HepG2 (cell line): ENCODE measurements around the gene FAT4. TPM values are rescaled to one million over a fixed set of nuclear protein-coding genes. Genes with fewer than 3 reads are reported as not detected.

Source experiments
- ATAC-seq: fragments of 200-7000 bp; cut with Tn5 transposase; 3 replicates; pipeline ENCODE4 v1.9.1; 2020; ENCODE audit warnings: mild to moderate bottlenecking, moderate library complexity
- BruUV-seq: library from RNA; stranded (reverse); fragments of 400-500 nt; replicated peaks from 2 replicates; lab custom pipeline; 2021; lab: Mats Ljungman, UMichigan
- CTCF ChIA-PET: fragments of 300-600 bp; formaldehyde crosslinking; extraction: SDS; loops from one replicate; lab custom pipeline; 2021; ENCODE audit warnings: low total read pairs, inconsistent platforms, low intra/inter-chr PET ratio; lab: Yijun Ruan, JAX
- POLR2A ChIA-PET: fragments of 350-600 bp; sonication (Branson Sonifier 250); formaldehyde crosslinking; loops from one replicate; lab custom pipeline; 2020; ENCODE audit warnings: antibody characterized with exemption, inconsistent platforms; lab: Yijun Ruan, JAX
- DNase-seq: peaks from one replicate; pipeline ENCODE4 v3.0.0-alpha.2; 2015; ENCODE audit warnings: low spot score
- FAIRE-seq: peaks from 3 replicates; lab custom pipeline; 2011; peaks lifted over from hg19 to GRCh38; lab: Jason Lieb, UNC
- H2AFZ ChIP-seq: one replicate; pipeline ENCODE4 v1.6.1; 2011; ENCODE audit warnings: low read length, inconsistent platforms
- H3K27ac ChIP-seq: fragments of 300-600 bp; 3 replicates; pipeline ENCODE4 v1.8.0; 2011; ENCODE audit warnings: mixed run types, mild to moderate bottlenecking, mixed read lengths, low read length, inconsistent platforms; ENCODE audit not compliant: insufficient read depth; ENCODE audit errors: extremely low read length
- H3K27me3 ChIP-seq, 2 experiments: fragments of 200-600 bp in 1 of 2; 2 replicates in 1 of 2; 3 replicates in 1 of 2; pipeline versions ENCODE4 v1.6.0 to v1.8.0; 2011; ENCODE audit warnings: low read length in 2 of 2, mild to moderate bottlenecking in 2 of 2, moderate library complexity in 2 of 2, inconsistent platforms in 1 of 2; ENCODE audit not compliant: insufficient read depth in 2 of 2, control insufficient read depth in 1 of 2
- H3K36me3 ChIP-seq, 2 experiments: fragments of 200-600 bp in 1 of 2; replicated peaks in 1 of 2; 2 replicates in 1 of 2; 3 replicates in 1 of 2; pipeline versions ENCODE4 v1.5.1 to v1.8.0; 2011; ENCODE audit warnings: low read length in 2 of 2, inconsistent platforms in 1 of 2; ENCODE audit not compliant: insufficient read depth in 2 of 2, control insufficient read depth in 1 of 2
- H3K4me1 ChIP-seq: 2 replicates; pipeline ENCODE4 v1.5.1; 2012; ENCODE audit warnings: low read length, inconsistent platforms; ENCODE audit not compliant: insufficient read depth
- H3K4me2 ChIP-seq: 2 replicates; pipeline ENCODE4 v1.6.0; 2011; ENCODE audit warnings: low read depth, low read length, inconsistent platforms
- H3K4me3 ChIP-seq, 3 experiments: fragments of 200-600 bp in 1 of 3; sonication (generic), shearing (Covaris generic) in 1 of 3; replicated peaks in 1 of 3; 2 replicates each; pipeline ENCODE4 v1.5.1; 2011 to 2016; ENCODE audit warnings: low read length in 3 of 3, inconsistent platforms in 2 of 3, low read depth in 2 of 3, mild to moderate bottlenecking in 2 of 3, control low read depth in 1 of 3, mixed read lengths in 1 of 3; ENCODE audit not compliant: insufficient read depth in 1 of 3
- H3K79me2 ChIP-seq: one replicate; pipeline ENCODE4 v1.6.1; 2011; ENCODE audit warnings: low read length, inconsistent platforms; ENCODE audit not compliant: insufficient read depth
- H3K9ac ChIP-seq: 2 replicates; pipeline ENCODE4 v1.6.0; 2011; ENCODE audit warnings: mild to moderate bottlenecking, low read depth, low read length, inconsistent platforms; ENCODE audit not compliant: insufficient read depth
- H3K9me3 ChIP-seq: 2 replicates; pipeline ENCODE4 v1.5.1; 2012; ENCODE audit warnings: mild to moderate bottlenecking, low read length
- H4K20me1 ChIP-seq: 2 replicates; pipeline ENCODE4 v1.6.0; 2011; ENCODE audit warnings: inconsistent platforms, mild to moderate bottlenecking, low read length, moderate library complexity; ENCODE audit not compliant: insufficient read depth
- ATAD3A ChIP-seq: sonication (generic); formaldehyde crosslinking; IDR thresholded peaks from 2 replicates; pipeline ENCODE4 v1.4.0; 2020; ENCODE audit warnings: missing genetic modification reagents
- ATF4 ChIP-seq, 2 experiments: fragments of 450-650 bp in 1 of 2; sonication (generic) in 1 of 2; formaldehyde crosslinking; IDR thresholded peaks; 2 replicates each; pipeline versions ENCODE4 v1.5.0 to v1.8.0; 2020 to 2022; ENCODE audit warnings: mild to moderate bottlenecking in 1 of 2, missing genetic modification reagents in 1 of 2
- CENPX ChIP-seq: sonication (generic); formaldehyde crosslinking; IDR thresholded peaks from 2 replicates; pipeline ENCODE4 v1.9.0; 2021; ENCODE audit warnings: mild to moderate bottlenecking, missing genetic modification reagents, moderate library complexity
- DMAP1 ChIP-seq: IDR thresholded peaks from 2 replicates; pipeline ENCODE4 v1.6.1; 2016
- FIP1L1 ChIP-seq: fragments of 200-400 bp; formaldehyde crosslinking; IDR thresholded peaks from 2 replicates; pipeline ENCODE4 v1.6.1; 2018; ENCODE audit warnings: low read depth, mild to moderate bottlenecking, low read length, moderate library complexity, borderline replicate concordance; ENCODE audit not compliant: insufficient read depth
- GPN1 ChIP-seq: sonication (generic); formaldehyde crosslinking; IDR thresholded peaks from 2 replicates; pipeline ENCODE4 v1.5.1; 2020; ENCODE audit warnings: missing genetic modification reagents, borderline replicate concordance
- HMGA1 ChIP-seq: sonication (generic); formaldehyde crosslinking; conservative IDR thresholded peaks from 2 replicates; pipeline ENCODE4 v1.4.0; 2020; ENCODE audit warnings: missing genetic modification reagents
- LCORL ChIP-seq, 2 experiments: fragments of 450-650 bp in 1 of 2; sonication (generic) in 1 of 2; formaldehyde crosslinking in 1 of 2; IDR thresholded peaks; 2 replicates each; pipeline versions ENCODE4 v1.5.0 to v1.6.1; 2017 to 2020; ENCODE audit warnings: antibody characterized with exemption in 1 of 2, missing genetic modification reagents in 1 of 2
- MED13 ChIP-seq: sonication (generic); formaldehyde crosslinking; IDR thresholded peaks from 2 replicates; pipeline ENCODE4 v1.5.0; 2020; ENCODE audit warnings: missing genetic modification reagents
- MLLT10 ChIP-seq: sonication (generic); formaldehyde crosslinking; IDR thresholded peaks from 2 replicates; pipeline ENCODE4 v1.4.0; 2020; ENCODE audit warnings: missing genetic modification reagents
- MTA1 ChIP-seq: sonication (generic); formaldehyde crosslinking; IDR thresholded peaks from 2 replicates; pipeline ENCODE4 v1.4.0; 2020; ENCODE audit warnings: missing genetic modification reagents, mild to moderate bottlenecking, borderline replicate concordance
- PPARG ChIP-seq: conservative IDR thresholded peaks from 2 replicates; pipeline ENCODE4 v1.6.1; 2016; ENCODE audit warnings: missing biosample characterization, missing genetic modification reagents
- SMARCE1 ChIP-seq: fragments of 450-650 bp; IDR thresholded peaks from 2 replicates; pipeline ENCODE4 v1.6.1; 2017; ENCODE audit warnings: borderline replicate concordance
- USF2 ChIP-seq, 2 experiments: sonication (generic) in 1 of 2; formaldehyde crosslinking in 1 of 2; IDR thresholded peaks; 2 replicates each; pipeline versions ENCODE4 v1.5.1 to v1.6.1; 2011 to 2020; ENCODE audit warnings: borderline replicate concordance in 1 of 2, low read depth in 1 of 2, low read length in 1 of 2, mild to moderate bottlenecking in 1 of 2, missing genetic modification reagents in 1 of 2, moderate library complexity in 1 of 2
- ZBTB37 ChIP-seq: sonication (generic); formaldehyde crosslinking; IDR thresholded peaks from 2 replicates; pipeline ENCODE4 v1.4.0; 2020; ENCODE audit warnings: mild to moderate bottlenecking, missing genetic modification reagents
- ZNF251 ChIP-seq: sonication (generic); formaldehyde crosslinking; IDR thresholded peaks from 2 replicates; pipeline ENCODE4 v1.9.0; 2021; ENCODE audit warnings: mild to moderate bottlenecking, missing genetic modification reagents
- ZNF781 ChIP-seq: sonication (generic); formaldehyde crosslinking; IDR thresholded peaks from 2 replicates; pipeline ENCODE4 v1.5.1; 2020; ENCODE audit warnings: borderline replicate concordance, mild to moderate bottlenecking, missing genetic modification reagents; ENCODE audit errors: not compliant biosample characterization
- ZNF883 ChIP-seq: sonication (generic); formaldehyde crosslinking; IDR thresholded peaks from 2 replicates; pipeline ENCODE4 v1.5.1; 2020; ENCODE audit warnings: mild to moderate bottlenecking, missing genetic modification reagents; ENCODE audit errors: not compliant biosample characterization
- ZSCAN5A ChIP-seq: sonication (generic); formaldehyde crosslinking; IDR thresholded peaks from 2 replicates; pipeline ENCODE4 v1.8.0; 2022; ENCODE audit warnings: mild to moderate bottlenecking, missing genetic modification reagents, borderline replicate concordance
- WGBS: methylation state at CpG from one replicate; pipeline ENCODE4 v1.1.6; 2017; ENCODE audit warnings: low lambda C conversion rate; 5-methylcytosine and 5-hydroxymethylcytosine counted together
- in situ Hi-C: cut with HindIII; loops from 2 replicates; pipeline ENCODE4 v1.10.0; 2017; ENCODE audit warnings: low pct_unique_long_range_greater_than_20kb; ENCODE audit not compliant: extremely low pct_ligation_motif_present
- intact Hi-C: fragments of 100-400 bp; cut with micrococcal nuclease; formaldehyde crosslinking; loops from one replicate; pipeline ENCODE4 v1.10.0; 2022; ENCODE audit not compliant: unreplicated experiment
- polyA plus RNA-seq, 8 experiments: library from polyadenylated mRNA; depleted of rRNA in 3 of 8; stranded (reverse) in 7 of 8; unstranded in 1 of 8; fragments of >200 nt; fragmentation: Illumina TruSeq in 4 of 8; extraction: Trizol in 4 of 8; gene quantifications; 2 replicates each; pipeline versions ENCODE4 v1.2.1 to v1.2.3, GENCODE V29; 2011 to 2016; ENCODE audit warnings: low read depth in 4 of 8, missing spikeins in 1 of 8, mixed read lengths in 1 of 8; ENCODE audit not compliant: insufficient read depth in 1 of 8
- total RNA-seq, 5 experiments: library from RNA; depleted of rRNA; stranded (reverse); fragments of >200 nt; fragmentation: Illumina TruSeq; extraction: Trizol; gene quantifications; 2 replicates each; pipeline ENCODE4 v1.2.3, GENCODE V29; 2016; ENCODE audit warnings: low read depth in 1 of 5

Gene FAT4
- total and polyA plus RNA-seq, 2 of the 13 experiments (the other 11 are each of a cell fraction or from before 2014, with no cell fraction given), result 0.27 to 1.2 TPM

- no peak for ATAC-seq
- intact Hi-C loops (no loop called here), in situ Hi-C loops (no loop called here)
- no peaks in the 10 kb centered on the region for H3K27me3 ChIP-seq
- H3K9ac ChIP-seq, result no peak overlapping the region
- H3K4me3 ChIP-seq, result no peak overlapping the region
- H4K20me1 ChIP-seq, result no peaks in the 10 kb centered on the region
- FAIRE-seq, result no peak
- no peaks in the 10 kb centered on the region for H3K79me2 ChIP-seq
- POLR2A ChIA-PET, result no interaction called here
- WGBS, result 74% methylated on average over 4 of the region's 4 CpGs
- no TSS peak for BruUV-seq
- H3K4me2 ChIP-seq, result no peak overlapping the region
- CTCF ChIA-PET, result no interaction called here
- H3K9me3 ChIP-seq, result no peaks in the 10 kb centered on the region
- no peak overlapping the region for H3K27ac ChIP-seq
- H2AFZ ChIP-seq, result no peak overlapping the region
- no peaks in the 10 kb centered on the region for H3K4me1 ChIP-seq
- no peaks in the 10 kb centered on the region for H3K36me3 ChIP-seq
- DNase-seq, result no peak
- TF ChIP-seq DMAP1 (CRISPR knock-in tag) (no peak), ZNF251 (CRISPR knock-in tag) (no peak), GPN1 (no peak), MLLT10 (CRISPR knock-in tag) (no peak), MTA1 (CRISPR knock-in tag) (no peak), MED13 (CRISPR knock-in tag) (no peak), HMGA1 (CRISPR knock-in tag) (no peak), ZBTB37 (CRISPR knock-in tag) (no peak), FIP1L1 (no peak), ATAD3A (no peak), SMARCE1 (no peak), LCORL (IDR thresholded peaks at IDR 0.05) (no peak), LCORL (CRISPR knock-in tag; IDR thresholded peaks at IDR 0.05) (no peak), PPARG (CRISPR knock-in tag) (no peak), ZNF781 (CRISPR knock-in tag) (no peak), CENPX (CRISPR knock-in tag) (no peak), ZNF883 (no peak), USF2 (IDR thresholded peaks at IDR 0.05; ENCODE audit: low read depth, low read length) (no peak), USF2 (CRISPR knock-in tag; IDR thresholded peaks at IDR 0.05; ENCODE audit: borderline replicate concordance) (no peak), ZSCAN5A (CRISPR knock-in tag) (no peak), ATF4 (CRISPR knock-in tag; IDR thresholded peaks at IDR 0.05) (no peak)
These were observed 35.8 kb downstream of the FAT4 start for GRCh38 chr4:125350470-125351135.
